ENCODE measurements around the gene SPOCK2.

The SPOCK2 gene

DNA sequence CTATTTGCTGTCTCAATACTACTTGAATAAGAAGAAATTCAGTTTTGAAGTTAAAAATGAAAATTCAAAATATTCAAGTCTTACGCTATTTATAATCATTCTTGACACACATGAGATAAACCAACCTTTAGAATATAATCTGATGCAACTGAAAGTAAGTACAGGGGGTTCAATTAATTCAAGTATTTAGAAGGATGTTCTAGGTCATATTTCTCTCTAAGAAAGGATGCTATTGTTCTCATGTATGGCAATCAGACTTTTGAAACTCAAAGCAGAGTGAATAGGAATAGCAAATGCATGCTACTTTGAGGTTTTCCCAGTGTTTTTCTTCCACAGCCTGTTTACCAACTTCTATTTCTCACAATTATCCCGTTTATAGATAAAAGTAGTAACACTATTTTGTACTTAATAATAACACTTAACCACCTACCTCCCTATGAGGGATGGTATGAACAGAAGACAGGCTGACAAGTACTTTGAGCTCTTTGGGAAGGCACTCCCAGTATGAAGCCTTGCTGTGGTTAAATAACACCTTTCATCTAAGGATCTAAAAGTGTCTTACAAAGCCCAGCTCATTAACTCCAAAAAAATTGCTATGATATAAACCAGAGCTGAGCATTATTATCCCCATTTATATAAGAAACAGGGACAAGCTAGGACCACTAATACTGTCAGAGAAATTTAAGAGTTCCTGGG lies 18.0 kb upstream of the SPOCK2 start:
- TF ChIP-seq, protein P1, sequence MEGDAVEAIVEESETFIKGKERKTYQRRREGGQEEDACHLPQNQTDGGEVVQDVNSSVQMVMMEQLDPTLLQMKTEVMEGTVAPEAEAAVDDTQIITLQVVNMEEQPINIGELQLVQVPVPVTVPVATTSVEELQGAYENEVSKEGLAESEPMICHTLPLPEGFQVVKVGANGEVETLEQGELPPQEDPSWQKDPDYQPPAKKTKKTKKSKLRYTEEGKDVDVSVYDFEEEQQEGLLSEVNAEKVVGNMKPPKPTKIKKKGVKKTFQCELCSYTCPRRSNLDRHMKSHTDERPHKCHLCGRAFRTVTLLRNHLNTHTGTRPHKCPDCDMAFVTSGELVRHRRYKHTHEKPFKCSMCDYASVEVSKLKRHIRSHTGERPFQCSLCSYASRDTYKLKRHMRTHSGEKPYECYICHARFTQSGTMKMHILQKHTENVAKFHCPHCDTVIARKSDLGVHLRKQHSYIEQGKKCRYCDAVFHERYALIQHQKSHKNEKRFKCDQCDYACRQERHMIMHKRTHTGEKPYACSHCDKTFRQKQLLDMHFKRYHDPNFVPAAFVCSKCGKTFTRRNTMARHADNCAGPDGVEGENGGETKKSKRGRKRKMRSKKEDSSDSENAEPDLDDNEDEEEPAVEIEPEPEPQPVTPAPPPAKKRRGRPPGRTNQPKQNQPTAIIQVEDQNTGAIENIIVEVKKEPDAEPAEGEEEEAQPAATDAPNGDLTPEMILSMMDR (IDR thresholded peaks at IDR 0.05; ENCODE audit: insufficient read depth, low read length, poor library complexity, severe bottlenecking): no peak
- no peak for TF ChIP-seq EZH2phosphoT487 (conservative IDR thresholded peaks at IDR 0.05; ENCODE audit: low read length)
- Histone ChIP-seq H4K20me1 (ENCODE audit: low read depth, low read length) (no peaks in the 10 kb centered on the region), H3F3A (ENCODE audit: insufficient read depth) (no peaks in the 10 kb centered on the region), H3K36me3 (ENCODE audit: low read length) (no peaks in the 10 kb centered on the region), H3K4me3 (ENCODE audit: insufficient read depth, low read length, poor library complexity, severe bottlenecking) (no peak overlapping the region), H3K9me2 (replicated peaks; ENCODE audit: insufficient read depth, low read length) (no peaks in the 10 kb centered on the region), H3K27ac (ENCODE audit: low read depth, low read length) (no peak overlapping the region), H3K27me3 (ENCODE audit: low read length) (no peaks in the 10 kb centered on the region), H3K9ac (ENCODE audit: low read length) (no peak overlapping the region), H3K9me3 (ENCODE audit: insufficient read depth, low read length) (no peaks in the 10 kb centered on the region), H2AFZ (ENCODE audit: low read depth, low read length, severe bottlenecking) (no peak overlapping the region), H3K79me2 (ENCODE audit: insufficient read depth, low read length) (no peaks in the 10 kb centered on the region), H3K4me2 (ENCODE audit: low read depth, low read length, poor library complexity, severe bottlenecking) (no peak overlapping the region)

DNA sequence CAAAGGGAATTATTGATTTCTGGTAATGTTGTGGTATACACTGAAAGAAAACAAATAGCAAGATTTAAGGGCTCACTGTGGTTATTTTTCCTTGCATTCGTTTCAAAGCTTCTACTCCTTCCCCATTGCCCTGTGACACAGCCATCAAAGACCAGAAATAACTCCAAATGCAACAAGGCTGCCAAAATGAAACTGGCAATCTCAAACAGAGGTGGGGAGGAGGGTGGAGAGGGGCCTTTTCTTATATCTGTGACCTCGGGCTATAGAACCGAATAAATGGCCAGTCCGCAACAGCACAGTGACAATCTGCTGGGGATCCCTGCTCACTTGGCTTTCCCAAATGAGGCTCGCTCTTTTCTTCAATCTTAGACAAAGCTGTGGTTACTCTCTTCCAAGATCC lies 17.4 kb upstream of the SPOCK2 start:
- no peaks in the 10 kb centered on the region for H4K20me1 ChIP-seq (ENCODE audit: low read depth, low read length)
- no peaks in the 10 kb centered on the region for H3K9me2 ChIP-seq (replicated peaks; ENCODE audit: insufficient read depth, low read length)
- H3K4me3 ChIP-seq (ENCODE audit: insufficient read depth, low read length, poor library complexity, severe bottlenecking): no peak overlapping the region
- no peak overlapping the region for H3K9ac ChIP-seq (ENCODE audit: low read length)
- H3K36me3 ChIP-seq (ENCODE audit: low read length): no peaks in the 10 kb centered on the region
- no peaks in the 10 kb centered on the region for H3K79me2 ChIP-seq (ENCODE audit: insufficient read depth, low read length)
- H3K4me2 ChIP-seq (ENCODE audit: low read depth, low read length, poor library complexity, severe bottlenecking): no peak overlapping the region
- H3K9me3 ChIP-seq (ENCODE audit: insufficient read depth, low read length): no peaks in the 10 kb centered on the region
- no peaks in the 10 kb centered on the region for H3K27me3 ChIP-seq (ENCODE audit: low read length)
- no peak overlapping the region for H2AFZ ChIP-seq (ENCODE audit: low read depth, low read length, severe bottlenecking)
- H3K27ac ChIP-seq (ENCODE audit: low read depth, low read length): no peak overlapping the region
- no peak for TF ChIP-seq EZH2phosphoT487 (conservative IDR thresholded peaks at IDR 0.05; ENCODE audit: low read length)
- TF ChIP-seq, protein P1 (IDR thresholded peaks at IDR 0.05; ENCODE audit: insufficient read depth, low read length, poor library complexity, severe bottlenecking): no peak
- H3F3A ChIP-seq (ENCODE audit: insufficient read depth): no peaks in the 10 kb centered on the region

DNA sequence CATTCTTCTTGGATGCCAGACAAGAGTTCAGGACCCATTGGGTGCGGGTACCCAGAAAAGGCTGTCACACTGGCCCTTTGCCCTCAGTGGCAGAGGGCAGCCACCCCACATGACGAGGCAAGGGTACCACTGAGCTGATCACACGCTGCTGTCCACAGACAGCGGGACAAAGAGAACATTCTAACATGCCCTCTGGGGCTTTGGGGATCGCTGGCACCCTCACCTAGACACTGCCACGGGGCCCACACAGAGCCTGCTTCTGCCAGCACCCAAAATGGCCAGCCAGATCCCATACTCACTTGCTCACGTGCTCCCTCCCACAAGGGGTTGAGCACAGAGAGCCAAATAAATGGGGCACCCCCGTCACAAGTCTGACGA lies 16.7 kb upstream of the SPOCK2 start:
- Histone ChIP-seq H3K27me3 (ENCODE audit: low read length) (no peaks in the 10 kb centered on the region), H3K27ac (ENCODE audit: low read depth, low read length) (no peak overlapping the region), H3K4me3 (ENCODE audit: insufficient read depth, low read length, poor library complexity, severe bottlenecking) (no peak overlapping the region), H3K4me2 (ENCODE audit: low read depth, low read length, poor library complexity, severe bottlenecking) (no peak overlapping the region), H3K79me2 (ENCODE audit: insufficient read depth, low read length) (no peaks in the 10 kb centered on the region), H3K9me2 (replicated peaks; ENCODE audit: insufficient read depth, low read length) (no peaks in the 10 kb centered on the region), H2AFZ (ENCODE audit: low read depth, low read length, severe bottlenecking) (no peak overlapping the region), H3K36me3 (ENCODE audit: low read length) (no peaks in the 10 kb centered on the region), H4K20me1 (ENCODE audit: low read depth, low read length) (no peaks in the 10 kb centered on the region), H3K9ac (ENCODE audit: low read length) (no peak overlapping the region), H3K9me3 (ENCODE audit: insufficient read depth, low read length) (no peaks in the 10 kb centered on the region), H3F3A (ENCODE audit: insufficient read depth) (no peaks in the 10 kb centered on the region)
- no peak for TF ChIP-seq EZH2phosphoT487 (conservative IDR thresholded peaks at IDR 0.05; ENCODE audit: low read length)
- TF ChIP-seq, protein P1 (IDR thresholded peaks at IDR 0.05; ENCODE audit: insufficient read depth, low read length, poor library complexity, severe bottlenecking): no peak
